Fibroblast of skin of scalp (primary cell): ENCODE measurements around the gene PAX7.

Source experiments
- DNase-seq: peaks from one replicate; pipeline ENCODE4 v3.0.0-alpha.2; 2013

PAX7 gene

GRCh38 chr1:18710002-18710401, 79.4 kb downstream of the PAX7 start:
- no peak for DNase-seq

DNA sequence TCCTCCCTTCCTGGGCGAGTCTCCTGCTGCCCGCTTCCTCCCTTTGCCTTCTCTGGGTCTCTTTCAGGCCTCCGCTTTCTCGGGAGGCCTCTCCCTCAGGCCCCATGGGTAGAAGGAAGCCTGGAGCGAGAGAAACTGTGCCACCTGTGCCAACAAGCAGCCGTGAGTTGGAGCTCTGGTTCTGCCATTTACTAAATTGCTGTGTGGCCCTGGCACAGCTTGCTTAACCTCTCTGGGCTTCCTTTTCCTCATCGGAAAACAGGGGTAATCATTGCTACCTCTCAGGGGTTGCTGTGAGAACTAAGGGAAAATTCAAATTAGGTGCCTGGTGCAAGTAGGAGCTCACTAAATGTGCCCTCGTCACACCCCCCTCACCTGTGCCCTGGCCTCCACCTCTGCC, 80.4 kb downstream of the PAX7 start:
- DNase-seq, result no peak

GRCh38 chr1:18711536-18712251, 81.0 kb downstream of the PAX7 start:
- no peak for DNase-seq

DNA sequence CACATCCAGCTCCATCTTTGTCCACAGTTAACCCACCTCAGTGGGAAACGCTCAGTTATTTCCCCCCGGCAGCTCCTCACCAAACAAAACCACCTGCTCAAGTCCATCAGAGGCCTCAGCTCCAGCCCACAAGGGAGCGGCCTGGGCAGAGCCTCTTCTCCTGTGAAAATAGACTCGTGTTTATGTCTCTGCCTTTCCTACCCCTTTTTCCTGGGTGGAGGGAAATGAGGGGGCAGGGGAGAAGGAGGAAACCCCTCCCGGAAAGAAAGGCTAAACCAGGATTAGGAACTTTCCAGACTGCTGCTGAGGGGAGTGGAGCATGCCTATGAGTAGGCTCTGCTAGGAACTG, 81.6 kb downstream of the PAX7 start:
- no peak for DNase-seq

DNA sequence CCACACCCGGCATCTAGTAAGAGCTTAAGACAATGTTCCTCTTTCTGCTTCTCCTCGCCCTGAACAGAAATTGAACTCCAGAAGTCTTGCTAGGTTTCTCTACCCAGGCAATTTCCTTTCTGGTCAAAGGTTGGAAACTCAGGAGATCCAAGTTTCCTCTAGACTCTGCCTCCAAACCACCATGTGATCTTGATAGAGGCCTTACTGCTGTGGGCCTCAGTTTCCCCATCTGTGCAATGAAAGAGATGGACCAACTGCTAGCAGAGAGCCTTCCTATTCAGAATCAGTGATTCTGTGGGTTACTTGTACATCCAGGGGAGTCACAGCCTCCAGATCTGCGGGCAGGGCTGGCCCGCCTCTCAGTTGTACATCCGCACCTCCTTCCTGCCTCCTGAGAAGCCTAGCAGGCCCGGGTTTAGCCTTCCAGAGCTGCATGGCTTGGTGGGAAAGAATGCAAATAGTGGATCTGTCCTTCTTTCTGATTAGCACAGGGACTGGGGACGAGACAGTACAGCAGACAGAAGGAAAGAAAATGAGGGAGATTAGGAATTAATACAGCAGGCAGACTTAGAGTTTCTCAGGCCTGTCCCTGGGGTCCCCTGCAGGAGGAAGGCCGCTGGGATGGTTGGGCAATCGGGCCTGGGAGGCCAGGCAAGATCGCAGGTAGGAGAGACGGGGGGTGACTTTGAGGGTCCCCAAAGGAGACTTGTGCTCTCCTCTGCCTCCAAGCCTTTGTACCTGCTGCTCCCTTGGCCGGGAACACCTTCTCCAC, 83.9 kb downstream of the PAX7 start:
- DNase-seq, result no peak

- no peak for DNase-seq
Measured at GRCh38 chr1:18716112-18716784, 85.6 kb downstream of the PAX7 start.

- DNase-seq, result no peak
Measured at GRCh38 chr1:18716785-18717678, 86.4 kb downstream of the PAX7 start.

DNA sequence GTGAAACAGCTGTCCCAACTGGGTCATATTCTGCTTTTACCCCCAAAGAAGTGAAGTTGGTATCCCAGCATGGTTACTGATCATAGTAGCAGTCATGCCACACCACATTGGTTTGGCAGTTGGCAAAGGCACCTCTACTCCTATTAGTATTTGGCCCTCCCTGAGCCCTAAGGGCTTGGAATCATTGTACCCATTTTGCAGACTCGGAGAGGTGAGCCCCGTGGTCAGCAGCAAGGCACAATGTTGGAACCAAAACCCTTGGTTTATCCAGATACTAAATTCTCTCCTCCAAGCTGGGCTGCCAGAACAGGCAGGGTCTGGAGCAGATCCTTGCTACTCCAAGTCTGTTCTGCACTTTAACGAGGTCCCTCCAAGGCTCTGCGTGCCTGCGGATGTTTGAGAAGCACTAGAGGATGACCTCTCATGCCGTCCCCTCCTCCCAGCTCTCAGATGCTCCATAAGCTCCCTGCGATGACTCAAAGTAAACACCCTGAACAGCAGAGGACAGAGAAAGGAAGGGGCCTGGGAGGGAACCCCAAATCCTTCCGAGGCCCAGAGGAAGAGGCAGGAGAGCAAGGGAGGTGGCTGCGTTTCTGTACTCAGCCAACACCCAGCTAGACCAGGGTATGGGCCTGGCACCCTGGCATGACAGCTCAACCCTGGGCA, 89.3 kb downstream of the PAX7 start:
- DNase-seq, result no peak

DNA sequence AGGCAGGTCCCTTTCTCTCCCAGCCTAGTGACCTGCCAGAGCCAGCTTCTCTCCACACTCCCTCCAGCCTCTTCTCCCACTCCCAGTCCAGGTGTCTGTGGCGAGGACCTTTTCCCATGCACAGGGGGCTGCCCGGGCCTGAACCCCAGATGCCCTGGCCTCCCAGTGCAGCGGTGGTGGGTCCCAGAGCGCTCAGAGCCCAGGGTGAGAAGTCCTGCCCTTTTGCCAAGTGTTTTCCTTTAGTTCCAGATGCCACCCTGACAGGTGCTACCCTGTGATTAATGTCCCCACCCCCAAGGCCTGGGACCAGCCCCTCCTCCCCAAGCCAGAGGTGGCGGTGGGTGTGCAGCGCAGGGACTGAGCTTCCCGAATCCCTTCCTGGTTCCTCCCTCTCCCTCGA, 90.4 kb downstream of the PAX7 start:
- DNase-seq, result no peak

- DNase-seq, result no peak
Measured at GRCh38 chr1:18721776-18722175, 91.1 kb downstream of the PAX7 start.

GRCh38 chr1:18722270-18722669, 91.6 kb downstream of the PAX7 start:
- no peak for DNase-seq

GRCh38 chr1:18723206-18723605, 92.6 kb downstream of the PAX7 start:
- DNase-seq, result peak; percentile 3

DNA sequence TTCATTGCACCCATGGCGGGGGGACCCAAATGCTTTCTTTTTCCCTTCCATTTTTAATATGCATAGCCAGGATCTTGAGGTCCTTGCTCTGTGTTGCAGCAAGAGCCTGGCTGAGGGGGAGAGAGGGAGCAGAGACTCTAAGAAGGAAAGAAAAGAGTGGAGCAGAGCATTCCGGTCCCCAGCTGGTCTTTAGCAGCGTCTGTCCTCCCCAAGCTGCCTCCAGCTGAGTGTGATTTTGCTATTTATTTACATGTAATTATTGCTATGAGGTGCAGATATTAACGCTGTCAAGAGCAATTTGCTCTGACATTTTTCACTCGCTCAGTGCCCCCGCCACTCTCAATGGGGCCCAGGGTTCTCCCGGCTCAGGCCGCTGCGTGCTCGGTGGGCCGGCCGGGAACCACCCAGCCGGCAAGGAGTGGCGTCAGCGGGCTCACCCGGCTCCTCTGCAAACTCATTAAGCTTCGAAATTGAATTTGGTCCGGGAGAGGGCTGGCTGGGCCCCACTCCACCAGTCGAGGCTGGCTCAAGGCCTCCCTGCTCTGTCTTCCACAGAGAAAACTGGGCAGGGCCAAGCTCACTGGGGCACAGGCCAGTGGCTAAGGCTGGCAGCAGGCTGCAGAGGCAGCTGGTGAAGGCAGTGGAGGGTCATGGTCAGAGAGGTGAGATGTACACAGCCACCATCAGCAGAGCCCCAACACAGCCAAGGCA, 93.2 kb downstream of the PAX7 start:
- DNase-seq, result no peak

GRCh38 chr1:18724801-18725200, 94.2 kb downstream of the PAX7 start:
- no peak for DNase-seq

DNA sequence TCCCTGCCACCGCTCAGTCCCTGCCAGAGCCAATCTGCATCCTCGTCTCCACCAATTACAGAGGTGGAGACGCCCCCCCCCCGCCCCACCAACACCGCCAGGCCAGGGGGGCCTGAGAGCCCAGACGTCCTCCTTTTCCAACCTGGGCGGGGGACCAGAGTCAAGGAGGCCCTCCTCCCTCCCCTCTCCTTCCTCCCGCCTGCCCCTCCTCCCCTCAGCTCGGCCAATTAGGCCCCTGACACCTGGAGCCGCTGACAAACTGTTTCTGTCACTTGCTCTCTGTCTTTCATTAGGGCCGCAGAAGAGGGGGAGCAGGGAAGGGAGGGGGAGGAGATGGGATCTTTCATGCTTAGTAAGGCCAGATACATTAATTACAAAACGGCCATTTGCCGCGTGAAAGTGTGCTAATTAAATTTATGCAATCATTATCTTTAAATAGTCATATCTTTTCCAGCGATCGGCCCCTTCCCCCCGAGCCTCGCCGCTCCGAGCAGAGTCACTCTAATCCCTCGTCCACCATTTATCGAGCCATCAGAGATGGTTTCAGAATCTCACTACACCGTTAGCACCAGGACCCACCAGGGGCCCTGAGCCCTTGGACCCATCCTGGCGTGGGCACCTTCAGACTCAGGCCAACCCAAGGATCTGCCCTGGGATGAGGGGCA, 94.7 kb downstream of the PAX7 start:
- no peak for DNase-seq

- no peak for DNase-seq
Measured at GRCh38 chr1:18726368-18726767, 95.7 kb downstream of the PAX7 start.

DNA sequence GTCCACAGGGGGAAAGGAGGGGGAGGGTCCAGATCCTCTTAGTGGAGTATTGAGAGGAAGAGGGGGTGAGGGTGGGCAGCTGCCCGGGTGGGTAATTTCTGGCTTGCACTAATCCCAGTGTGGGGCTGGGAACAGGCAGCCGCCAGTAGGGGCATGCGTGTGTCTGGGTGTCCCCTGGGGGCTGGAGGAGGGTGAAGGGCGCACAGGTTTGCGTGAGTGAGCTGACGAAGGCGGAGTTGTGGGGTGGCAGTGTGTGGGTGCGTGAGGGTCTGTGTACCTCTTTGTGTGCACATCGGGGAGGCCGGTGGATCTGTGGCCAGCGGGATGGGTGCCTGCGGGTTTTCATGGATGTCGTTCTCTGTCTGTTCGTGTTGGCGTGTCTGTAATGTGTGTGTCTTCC, 97.3 kb downstream of the PAX7 start:
- DNase-seq, result no peak

- DNase-seq, result no peak
Measured at GRCh38 chr1:18730321-18730720, 99.7 kb downstream of the PAX7 start.

GRCh38 chr1:18731148-18731547, 100.5 kb downstream of the PAX7 start:
- no peak for DNase-seq

DNA sequence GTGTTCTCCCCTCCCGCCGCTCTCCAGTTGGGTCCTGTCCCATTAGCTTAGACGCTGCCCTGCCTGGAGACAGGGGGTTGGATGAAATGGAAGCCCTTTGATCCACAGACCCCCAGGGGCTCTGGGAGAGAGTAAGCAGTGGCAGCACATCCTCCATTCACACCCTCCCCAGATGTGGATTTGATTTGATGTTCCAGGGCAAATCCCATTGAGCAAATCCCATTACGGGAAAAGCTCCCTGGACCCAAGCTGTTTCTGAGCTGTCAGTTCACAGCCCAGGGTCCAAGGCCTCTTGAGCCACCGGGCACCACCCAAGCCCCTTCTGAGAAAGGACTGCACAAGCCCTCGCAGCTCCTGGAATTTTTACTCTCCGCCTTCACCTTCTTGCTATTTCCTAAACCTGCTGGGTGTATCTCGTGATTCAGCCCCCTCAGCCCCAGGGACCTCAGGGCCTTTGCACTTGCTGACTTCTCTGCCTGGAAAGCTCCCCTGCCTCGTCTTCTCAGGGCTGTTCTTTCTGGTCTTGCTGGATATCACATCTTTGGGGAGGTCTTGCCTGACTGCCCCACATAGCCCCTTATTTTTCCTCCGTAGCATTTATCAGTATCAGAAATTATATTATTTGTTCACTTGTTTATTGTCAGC, 101.1 kb downstream of the PAX7 start:
- DNase-seq, result no peak
